ENCODE data around the gene DOCK2.

The DOCK2 gene

GRCh38 chr5:170081616-170082015 is 444.5 kb downstream of the DOCK2 start:
- Histone ChIP-seq H2BK5ac (ENCODE audit: low read length) (no peak overlapping the region), H2BK15ac (ENCODE audit: low read length) (no peak overlapping the region), H4K8ac (ENCODE audit: low read depth, low read length) (no peak overlapping the region), H4K91ac (ENCODE audit: low read depth, low read length, poor library complexity) (no peak overlapping the region), H2BK120ac (ENCODE audit: low read depth, low read length) (no peak overlapping the region), H3K18ac (ENCODE audit: low read length) (no peak overlapping the region), H3K4me3 (ENCODE audit: low read length in 2 of 2) (no peak overlapping the region), H3K79me1 (ENCODE audit: low read depth, low read length) (no peaks in the 10 kb centered on the region), H2AK5ac (ENCODE audit: low read depth, low read length) (no peak overlapping the region), H3K36me3 (replicated peaks in 1 of 2; ENCODE audit: control insufficient read depth in 2 of 2, insufficient read depth in 2 of 2, low read length in 2 of 2) (no peaks in the 10 kb centered on the region), H3K14ac (ENCODE audit: low read length) (no peak overlapping the region), H3K9ac (ENCODE audit: low read depth, low read length, poor library complexity) (peak overlapping the region; percentile 15), H3K9me3 (replicated peaks in 1 of 2; ENCODE audit: control insufficient read depth in 2 of 2, insufficient read depth in 1 of 2, low read depth in 1 of 2, low read length in 2 of 2) (no peaks in the 10 kb centered on the region), H3K27me3 (ENCODE audit: control insufficient read depth in 3 of 3, insufficient read depth in 3 of 3, low read depth in 1 of 3, low read length in 3 of 3) (no peaks in the 10 kb centered on the region), H3K4me1 (ENCODE audit: control insufficient read depth in 2 of 2, insufficient read depth in 1 of 2, low read depth in 1 of 2, low read length in 2 of 2) (no peaks in the 10 kb centered on the region), H2AFZ (ENCODE audit: low read length) (no peak overlapping the region), H3K23ac (ENCODE audit: low read depth, low read length, poor library complexity) (no peak overlapping the region), H3K27ac (replicated peaks; ENCODE audit: low read length) (no peak overlapping the region), H3K4ac (ENCODE audit: low read length) (no peak overlapping the region), H3K4me2 (ENCODE audit: insufficient read depth, low read length, poor library complexity, severe bottlenecking) (no peak overlapping the region), H2BK12ac (ENCODE audit: low read length) (no peak overlapping the region)
- no peak for DNase-seq (ENCODE audit: low spot score)
- no CpG with 5 or more reads among the region's 4 CpGs for WGBS, 2 donors (ENCODE audit: extremely low coverage in 2 of 2, insufficient read length in 2 of 2, insufficient replicate concordance in 1 of 2)

DNA sequence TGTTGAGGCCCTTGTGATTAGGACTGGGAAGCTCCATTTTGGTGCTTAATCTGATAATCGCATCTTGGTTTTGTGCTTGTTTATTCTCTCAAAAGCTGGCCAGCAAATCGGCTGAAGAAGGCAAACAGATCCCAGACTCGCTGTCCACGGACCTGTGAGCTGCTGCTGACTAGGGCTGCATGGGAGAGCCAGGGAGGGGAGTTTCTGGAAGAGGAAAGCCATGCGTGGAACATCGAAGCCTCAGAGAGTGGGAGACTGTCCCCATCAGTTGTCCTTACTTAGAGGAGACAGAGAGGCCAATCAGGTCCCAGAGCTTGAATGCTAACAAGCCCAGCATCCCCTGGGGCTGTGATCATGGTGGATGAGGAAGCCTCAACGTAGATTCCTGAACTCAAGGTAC is 445.6 kb downstream of the DOCK2 start:
- no peak overlapping the region for H2AFZ ChIP-seq (ENCODE audit: low read length)
- no peak overlapping the region for H3K4ac ChIP-seq (ENCODE audit: low read length)
- H3K18ac ChIP-seq (ENCODE audit: low read length) = no peak overlapping the region
- no peak overlapping the region for H2BK120ac ChIP-seq (ENCODE audit: low read depth, low read length)
- no peaks in the 10 kb centered on the region for H3K27me3 ChIP-seq (ENCODE audit: control insufficient read depth in 3 of 3, insufficient read depth in 3 of 3, low read depth in 1 of 3, low read length in 3 of 3)
- no peak overlapping the region for H2BK15ac ChIP-seq (ENCODE audit: low read length)
- DNase-seq (ENCODE audit: low spot score) = no peak
- no peaks in the 10 kb centered on the region for H3K36me3 ChIP-seq (replicated peaks in 1 of 2; ENCODE audit: control insufficient read depth in 2 of 2, insufficient read depth in 2 of 2, low read length in 2 of 2)
- H2BK12ac ChIP-seq (ENCODE audit: low read length) = no peak overlapping the region
- no peaks in the 10 kb centered on the region for H3K9me3 ChIP-seq (replicated peaks in 1 of 2; ENCODE audit: control insufficient read depth in 2 of 2, insufficient read depth in 1 of 2, low read depth in 1 of 2, low read length in 2 of 2)
- no peaks in the 10 kb centered on the region for H3K79me1 ChIP-seq (ENCODE audit: low read depth, low read length)
- H3K4me2 ChIP-seq (ENCODE audit: insufficient read depth, low read length, poor library complexity, severe bottlenecking) = no peak overlapping the region
- no peaks in the 10 kb centered on the region for H3K4me1 ChIP-seq (ENCODE audit: control insufficient read depth in 2 of 2, insufficient read depth in 1 of 2, low read depth in 1 of 2, low read length in 2 of 2)
- no peak overlapping the region for H3K27ac ChIP-seq (replicated peaks; ENCODE audit: low read length)
- no peak overlapping the region for H4K91ac ChIP-seq (ENCODE audit: low read depth, low read length, poor library complexity)
- WGBS, 2 donors (ENCODE audit: extremely low coverage in 2 of 2, insufficient read length in 2 of 2, insufficient replicate concordance in 1 of 2) = no CpG with 5 or more reads among the region's 7 CpGs
- H2BK5ac ChIP-seq (ENCODE audit: low read length) = no peak overlapping the region
- H3K4me3 ChIP-seq (ENCODE audit: low read length in 2 of 2) = no peak overlapping the region
- H3K14ac ChIP-seq (ENCODE audit: low read length) = no peak overlapping the region
- H3K9ac ChIP-seq (ENCODE audit: low read depth, low read length, poor library complexity) = no peak overlapping the region
- no peak overlapping the region for H2AK5ac ChIP-seq (ENCODE audit: low read depth, low read length)
- H4K8ac ChIP-seq (ENCODE audit: low read depth, low read length) = no peak overlapping the region
- H3K23ac ChIP-seq (ENCODE audit: low read depth, low read length, poor library complexity) = no peak overlapping the region

GRCh38 chr5:170087168-170087817 is 450.2 kb downstream of the DOCK2 start:
- no peak overlapping the region for H3K9ac ChIP-seq (ENCODE audit: low read depth, low read length, poor library complexity)
- H3K27me3 ChIP-seq (ENCODE audit: control insufficient read depth in 3 of 3, insufficient read depth in 3 of 3, low read depth in 1 of 3, low read length in 3 of 3) = no peaks in the 10 kb centered on the region
- no peak overlapping the region for H3K4me3 ChIP-seq (ENCODE audit: low read length in 2 of 2)
- H2BK120ac ChIP-seq (ENCODE audit: low read depth, low read length) = no peak overlapping the region
- H3K4me1 ChIP-seq (ENCODE audit: control insufficient read depth in 2 of 2, insufficient read depth in 1 of 2, low read depth in 1 of 2, low read length in 2 of 2) = no peaks in the 10 kb centered on the region
- no peak overlapping the region for H2AFZ ChIP-seq (ENCODE audit: low read length)
- no peak overlapping the region for H2AK5ac ChIP-seq (ENCODE audit: low read depth, low read length)
- no CpG with 5 or more reads among the region's 3 CpGs for WGBS, 2 donors (ENCODE audit: extremely low coverage in 2 of 2, insufficient read length in 2 of 2, insufficient replicate concordance in 1 of 2)
- no peak overlapping the region for H2BK5ac ChIP-seq (ENCODE audit: low read length)
- no peak overlapping the region for H3K27ac ChIP-seq (replicated peaks; ENCODE audit: low read length)
- H4K8ac ChIP-seq (ENCODE audit: low read depth, low read length) = no peak overlapping the region
- H3K79me1 ChIP-seq (ENCODE audit: low read depth, low read length) = no peaks in the 10 kb centered on the region
- no peak overlapping the region for H3K14ac ChIP-seq (ENCODE audit: low read length)
- no peak overlapping the region for H4K91ac ChIP-seq (ENCODE audit: low read depth, low read length, poor library complexity)
- H3K4ac ChIP-seq (ENCODE audit: low read length) = no peak overlapping the region
- no peak overlapping the region for H3K4me2 ChIP-seq (ENCODE audit: insufficient read depth, low read length, poor library complexity, severe bottlenecking)
- H3K9me3 ChIP-seq (replicated peaks in 1 of 2; ENCODE audit: control insufficient read depth in 2 of 2, insufficient read depth in 1 of 2, low read depth in 1 of 2, low read length in 2 of 2) = no peaks in the 10 kb centered on the region
- DNase-seq (ENCODE audit: low spot score) = no peak
- H2BK15ac ChIP-seq (ENCODE audit: low read length) = no peak overlapping the region
- no peak overlapping the region for H2BK12ac ChIP-seq (ENCODE audit: low read length)
- H3K18ac ChIP-seq (ENCODE audit: low read length) = no peak overlapping the region
- no peak overlapping the region for H3K23ac ChIP-seq (ENCODE audit: low read depth, low read length, poor library complexity)
- no peaks in the 10 kb centered on the region for H3K36me3 ChIP-seq (replicated peaks in 1 of 2; ENCODE audit: control insufficient read depth in 2 of 2, insufficient read depth in 2 of 2, low read length in 2 of 2)

- H3K4ac ChIP-seq (ENCODE audit: low read length) = no peak overlapping the region
- no peak overlapping the region for H3K27ac ChIP-seq (replicated peaks; ENCODE audit: low read length)
- H2AK5ac ChIP-seq (ENCODE audit: low read depth, low read length) = no peak overlapping the region
- no CpG with 5 or more reads among the region's 5 CpGs for WGBS, 2 donors (ENCODE audit: extremely low coverage in 2 of 2, insufficient read length in 2 of 2, insufficient replicate concordance in 1 of 2)
- no peak for DNase-seq (ENCODE audit: low spot score)
- no peaks in the 10 kb centered on the region for H3K79me1 ChIP-seq (ENCODE audit: low read depth, low read length)
- H3K4me1 ChIP-seq (ENCODE audit: control insufficient read depth in 2 of 2, insufficient read depth in 1 of 2, low read depth in 1 of 2, low read length in 2 of 2) = no peaks in the 10 kb centered on the region
- no peaks in the 10 kb centered on the region for H3K9me3 ChIP-seq (replicated peaks in 1 of 2; ENCODE audit: control insufficient read depth in 2 of 2, insufficient read depth in 1 of 2, low read depth in 1 of 2, low read length in 2 of 2)
- no peak overlapping the region for H4K91ac ChIP-seq (ENCODE audit: low read depth, low read length, poor library complexity)
- H2AFZ ChIP-seq (ENCODE audit: low read length) = no peak overlapping the region
- no peak overlapping the region for H4K8ac ChIP-seq (ENCODE audit: low read depth, low read length)
- H3K36me3 ChIP-seq (replicated peaks in 1 of 2; ENCODE audit: control insufficient read depth in 2 of 2, insufficient read depth in 2 of 2, low read length in 2 of 2) = no peaks in the 10 kb centered on the region
- H3K9ac ChIP-seq (ENCODE audit: low read depth, low read length, poor library complexity) = no peak overlapping the region
- no peak overlapping the region for H2BK15ac ChIP-seq (ENCODE audit: low read length)
- no peak overlapping the region for H2BK12ac ChIP-seq (ENCODE audit: low read length)
- no peak overlapping the region for H3K4me3 ChIP-seq (ENCODE audit: low read length in 2 of 2)
- H3K18ac ChIP-seq (ENCODE audit: low read length) = peak overlapping the region; percentile 28
- no peak overlapping the region for H2BK5ac ChIP-seq (ENCODE audit: low read length)
- H3K14ac ChIP-seq (ENCODE audit: low read length) = no peak overlapping the region
- no peak overlapping the region for H3K4me2 ChIP-seq (ENCODE audit: insufficient read depth, low read length, poor library complexity, severe bottlenecking)
- H2BK120ac ChIP-seq (ENCODE audit: low read depth, low read length) = no peak overlapping the region
- H3K23ac ChIP-seq (ENCODE audit: low read depth, low read length, poor library complexity) = no peak overlapping the region
- no peaks in the 10 kb centered on the region for H3K27me3 ChIP-seq (ENCODE audit: control insufficient read depth in 3 of 3, insufficient read depth in 3 of 3, low read depth in 1 of 3, low read length in 3 of 3)
Measured at GRCh38 chr5:170092455-170093101, 455.5 kb downstream of the DOCK2 start.

All from neuronal stem cell (in vitro differentiated cells).